Neutrophil (primary cell): ENCODE results near the gene GFI1.
"Not testable (repeated sequence)": the region's sequence is repeated elsewhere in the genome, so short reads cannot be mapped to it uniquely, and the experiment has no call there.

ENCODE experiments used
- H3K27ac ChIP-seq: fragments of 200-600 bp; sonication (generic); 2 replicates; pipeline ENCODE4 v1.5.1; 2016; ENCODE audit warnings: mild to moderate bottlenecking, moderate library complexity
- H3K27me3 ChIP-seq: fragments of 200-600 bp; sonication (generic); 2 replicates; pipeline ENCODE4 v1.6.0; 2016; ENCODE audit warnings: mild to moderate bottlenecking
- H3K36me3 ChIP-seq: fragments of 200-600 bp; sonication (generic); 2 replicates; pipeline ENCODE4 v1.5.1; 2017
- H3K4me1 ChIP-seq, 2 experiments: fragments of 200-600 bp in 1 of 2; sonication (generic) in 1 of 2; 1 replicate in 1 of 2; 2 replicates in 1 of 2; pipeline versions ENCODE4 v1.5.1 to v1.6.1; 2013 to 2016; ENCODE audit warnings: low read depth in 1 of 2, low read length in 1 of 2, mild to moderate bottlenecking in 1 of 2, moderate library complexity in 1 of 2; ENCODE audit not compliant: control insufficient read depth in 1 of 2, insufficient read depth in 1 of 2
- H3K4me3 ChIP-seq, 2 experiments: fragments of 200-600 bp in 1 of 2; sonication (generic) in 1 of 2; 1 replicate in 1 of 2; 2 replicates in 1 of 2; pipeline ENCODE4 v1.5.1; 2013 to 2016; ENCODE audit warnings: low read depth in 1 of 2, low read length in 1 of 2, mild to moderate bottlenecking in 1 of 2, moderate library complexity in 1 of 2
- H3K9me3 ChIP-seq: fragments of 200-600 bp; sonication (generic); 2 replicates; pipeline ENCODE4 v1.5.1; 2016
- TF ChIP-seq, protein P1 (sequence below): fragments of 200-600 bp; sonication (generic); IDR thresholded peaks from 2 replicates; pipeline ENCODE4 v1.5.1; 2016; ENCODE audit warnings: antibody characterized with exemption

The GFI1 gene

GRCh38 chr1:92439291-92439690 is 47.4 kb downstream of the GFI1 start:
- Histone ChIP-seq H3K27me3 (no peaks in the 10 kb centered on the region), H3K4me1 (peaks cover 5 to 6% of the 10 kb centered on the region in 2 experiments), H3K36me3 (no peaks in the 10 kb centered on the region), H3K27ac (no peak overlapping the region), H3K9me3 (no peaks in the 10 kb centered on the region), H3K4me3 (no peak overlapping the region)
- TF ChIP-seq, protein P1, sequence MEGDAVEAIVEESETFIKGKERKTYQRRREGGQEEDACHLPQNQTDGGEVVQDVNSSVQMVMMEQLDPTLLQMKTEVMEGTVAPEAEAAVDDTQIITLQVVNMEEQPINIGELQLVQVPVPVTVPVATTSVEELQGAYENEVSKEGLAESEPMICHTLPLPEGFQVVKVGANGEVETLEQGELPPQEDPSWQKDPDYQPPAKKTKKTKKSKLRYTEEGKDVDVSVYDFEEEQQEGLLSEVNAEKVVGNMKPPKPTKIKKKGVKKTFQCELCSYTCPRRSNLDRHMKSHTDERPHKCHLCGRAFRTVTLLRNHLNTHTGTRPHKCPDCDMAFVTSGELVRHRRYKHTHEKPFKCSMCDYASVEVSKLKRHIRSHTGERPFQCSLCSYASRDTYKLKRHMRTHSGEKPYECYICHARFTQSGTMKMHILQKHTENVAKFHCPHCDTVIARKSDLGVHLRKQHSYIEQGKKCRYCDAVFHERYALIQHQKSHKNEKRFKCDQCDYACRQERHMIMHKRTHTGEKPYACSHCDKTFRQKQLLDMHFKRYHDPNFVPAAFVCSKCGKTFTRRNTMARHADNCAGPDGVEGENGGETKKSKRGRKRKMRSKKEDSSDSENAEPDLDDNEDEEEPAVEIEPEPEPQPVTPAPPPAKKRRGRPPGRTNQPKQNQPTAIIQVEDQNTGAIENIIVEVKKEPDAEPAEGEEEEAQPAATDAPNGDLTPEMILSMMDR = no peak

DNA sequence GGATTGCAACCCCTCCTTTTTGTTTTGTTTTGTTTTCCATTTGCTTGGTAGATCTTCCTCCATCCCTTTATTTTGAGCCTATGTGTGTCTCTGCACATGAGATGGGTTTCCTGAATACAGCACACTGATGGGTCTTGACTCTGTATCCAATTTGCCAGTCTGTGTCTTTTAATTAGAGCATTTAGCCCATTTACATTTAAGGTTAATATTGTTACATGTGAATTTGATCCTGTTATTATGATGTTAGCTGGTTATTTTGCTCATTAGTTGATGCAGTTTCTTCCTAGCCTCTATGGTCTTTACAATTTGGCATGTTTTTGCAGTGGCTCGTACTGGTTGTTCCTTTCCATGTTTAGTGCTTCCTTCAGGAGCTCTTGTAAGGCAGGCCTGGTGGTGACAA is 52.2 kb downstream of the GFI1 start:
- H3K4me3 ChIP-seq, H3K36me3 ChIP-seq, H3K27me3 ChIP-seq, H3K27ac ChIP-seq, H3K4me1 ChIP-seq, H3K9me3 ChIP-seq: not testable (repeated sequence)

DNA sequence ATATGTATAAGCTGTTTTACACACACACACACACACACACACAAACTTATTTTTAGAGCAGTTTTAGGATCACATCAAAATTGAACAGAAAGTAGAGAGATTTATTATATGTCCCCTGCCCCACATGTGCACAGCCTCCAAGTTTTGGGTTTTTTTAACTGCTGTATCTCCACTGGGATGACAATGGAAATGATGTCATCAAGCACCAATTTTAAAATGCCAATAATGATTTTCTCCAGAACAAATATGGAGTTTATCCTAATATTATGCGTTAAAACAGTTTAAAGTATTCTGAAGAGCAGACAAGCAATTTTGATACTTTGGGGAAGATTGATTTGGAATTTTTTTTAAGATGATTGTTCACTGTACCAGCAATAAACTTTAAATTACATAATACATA is 56.7 kb downstream of the GFI1 start:
- H3K27ac ChIP-seq = no peak overlapping the region
- no peaks in the 10 kb centered on the region for H3K9me3 ChIP-seq
- TF ChIP-seq, protein P1 = no peak
- no peaks in the 10 kb centered on the region for H3K4me1 ChIP-seq
- H3K27me3 ChIP-seq = no peaks in the 10 kb centered on the region
- no peaks in the 10 kb centered on the region for H3K36me3 ChIP-seq
- H3K4me3 ChIP-seq = no peak overlapping the region

DNA sequence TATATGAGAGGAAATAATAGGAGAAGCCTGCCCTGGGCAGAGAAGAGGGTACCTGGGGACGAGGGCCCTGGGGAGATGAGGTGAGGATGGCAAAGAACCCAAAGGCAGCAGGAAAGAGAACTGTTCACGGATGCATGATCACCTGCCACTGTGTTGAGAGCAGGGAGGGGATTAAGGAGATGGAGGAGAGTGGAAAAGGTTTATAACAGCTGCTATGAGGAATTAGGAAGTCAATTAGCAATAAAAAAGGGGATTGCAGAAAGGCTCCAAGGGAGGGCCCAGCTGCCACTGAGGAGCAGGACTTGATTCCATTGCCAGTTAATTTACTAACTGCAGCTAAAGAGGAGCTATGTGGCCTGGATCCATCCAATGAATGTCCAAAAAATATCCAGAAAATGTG is 61.1 kb downstream of the GFI1 start:
- H3K4me1 ChIP-seq = peaks cover 0 to 6% of the 10 kb centered on the region in 2 experiments
- H3K9me3 ChIP-seq = no peaks in the 10 kb centered on the region
- no peaks in the 10 kb centered on the region for H3K27me3 ChIP-seq
- H3K27ac ChIP-seq = no peak overlapping the region
- TF ChIP-seq, protein P1 = no peak
- H3K36me3 ChIP-seq = no peaks in the 10 kb centered on the region
- no peak overlapping the region for H3K4me3 ChIP-seq
